ENCODE measurements around the gene TLE1.
"Not testable (repeated sequence)": the region's sequence is repeated elsewhere in the genome, so short reads cannot be mapped to it uniquely, and the experiment has no call there.

Gene TLE1

DNA sequence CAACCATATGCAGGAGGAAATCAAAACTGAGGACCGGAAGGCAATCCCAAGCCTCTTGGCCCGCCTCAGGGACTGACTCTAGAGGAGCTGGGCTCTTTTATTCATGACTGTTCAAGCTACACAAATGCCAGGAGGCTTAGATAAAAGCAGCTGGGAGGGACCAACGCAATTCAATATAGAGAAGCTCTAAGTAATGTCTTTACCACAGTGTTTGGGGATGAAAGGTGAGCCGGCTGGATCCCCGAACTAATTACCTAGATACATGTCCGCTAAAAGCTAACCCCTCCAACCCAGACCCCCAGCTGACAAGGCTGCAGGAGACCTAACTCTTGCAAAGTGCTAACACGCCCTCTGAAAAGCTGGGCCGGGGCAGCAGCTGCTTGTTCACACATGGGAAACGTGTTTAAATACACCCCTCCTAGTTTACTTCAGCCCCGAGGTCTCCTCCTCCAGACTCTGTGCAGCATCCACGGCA is 67.5 kb downstream of the TLE1 start:
- DNase-seq (ENCODE audit: low read depth): no peak

DNA sequence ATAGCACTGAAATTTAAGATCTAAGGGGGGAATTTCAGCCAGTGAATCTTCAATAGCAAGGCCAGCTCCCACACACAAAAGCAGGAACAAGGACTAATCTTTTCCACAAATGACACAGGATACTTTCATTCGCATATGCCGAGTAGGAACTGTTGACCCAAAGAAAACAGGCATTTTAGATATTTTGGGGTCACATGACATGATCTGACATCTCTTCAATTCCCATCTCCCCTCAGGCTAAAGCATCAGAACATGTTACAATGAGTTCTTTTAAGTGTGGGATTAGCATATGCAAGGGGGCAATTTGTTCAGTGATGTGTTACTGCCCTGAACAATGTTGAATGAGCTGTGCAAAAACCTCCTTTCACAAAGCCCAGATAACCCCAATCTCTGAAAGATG is 68.2 kb downstream of the TLE1 start:
- no peak for DNase-seq (ENCODE audit: low read depth)

DNA sequence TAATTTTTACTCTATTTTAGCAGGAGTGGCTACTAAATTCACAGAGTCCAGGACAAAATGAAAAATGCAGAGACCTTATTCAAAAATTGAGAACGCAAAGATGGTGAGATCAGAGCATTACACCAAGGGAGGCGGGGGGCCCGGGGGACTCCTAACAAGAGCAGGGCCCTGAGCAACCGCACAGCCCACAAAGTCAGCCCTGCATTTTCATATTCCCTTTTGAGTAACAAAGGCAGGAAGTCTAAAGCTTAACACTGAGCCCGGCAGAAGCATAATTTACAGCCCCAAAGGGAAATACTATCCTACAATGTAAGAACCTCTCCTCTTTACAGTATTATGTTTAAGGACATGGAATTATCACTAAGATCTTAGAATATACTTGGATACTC is 69.4 kb downstream of the TLE1 start:
- peak; percentile 8 for DNase-seq (ENCODE audit: low read depth)

DNA sequence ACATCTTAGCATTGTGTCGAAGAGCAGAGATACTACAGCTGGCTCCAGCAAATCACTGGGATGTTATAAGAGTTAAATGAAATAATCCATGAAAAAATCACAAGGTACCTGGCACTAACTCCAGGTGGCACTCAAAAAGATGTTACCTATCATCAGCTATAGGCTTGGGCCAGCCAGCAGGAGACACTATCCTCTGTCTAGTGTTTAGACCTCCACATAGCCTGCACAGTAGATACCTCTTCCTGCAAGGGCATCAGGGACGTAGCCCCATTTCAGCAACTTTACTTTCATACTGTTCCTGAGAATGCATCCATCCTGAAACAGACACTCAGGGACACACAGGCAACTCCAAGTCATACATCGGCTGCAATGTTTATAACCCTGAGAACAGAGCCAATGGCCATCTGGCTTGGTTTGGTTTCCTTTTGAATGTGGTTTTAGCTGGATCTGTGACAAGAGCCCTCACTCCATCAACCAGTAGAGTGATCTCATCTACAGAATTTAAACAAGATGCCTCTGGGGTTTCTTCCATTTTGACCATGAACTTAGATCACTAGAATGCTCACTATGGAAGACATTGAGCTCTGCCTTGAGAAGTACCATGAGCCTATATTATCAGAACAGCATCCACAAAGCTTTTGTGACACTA is 69.9 kb downstream of the TLE1 start:
- DNase-seq (ENCODE audit: low read depth): no peak

DNA sequence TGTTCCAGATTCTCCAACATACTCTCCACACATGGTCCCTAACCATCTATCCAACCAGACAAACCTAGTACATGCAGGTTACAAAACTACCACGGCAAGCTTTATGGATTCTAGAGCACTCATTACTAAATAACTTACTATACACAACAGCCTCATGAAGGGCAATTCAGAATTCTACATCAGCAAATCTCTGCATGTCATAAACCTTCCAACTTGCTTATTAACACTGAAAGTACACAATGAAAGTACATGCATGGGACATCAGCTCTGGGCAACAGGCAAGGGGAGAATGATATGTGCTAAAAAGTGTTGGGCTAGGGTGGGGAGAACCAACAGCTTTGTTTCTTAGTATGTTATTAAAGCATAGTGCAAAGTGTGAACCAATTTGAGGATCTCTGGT is 70.4 kb downstream of the TLE1 start:
- DNase-seq (ENCODE audit: low read depth): no peak

- DNase-seq (ENCODE audit: low read depth): no peak
Measured at GRCh38 chr9:81616141-81616540, 73.2 kb downstream of the TLE1 start.

- no peak for DNase-seq (ENCODE audit: low read depth)
Measured at GRCh38 chr9:81614335-81614734, 75.0 kb downstream of the TLE1 start.

DNA sequence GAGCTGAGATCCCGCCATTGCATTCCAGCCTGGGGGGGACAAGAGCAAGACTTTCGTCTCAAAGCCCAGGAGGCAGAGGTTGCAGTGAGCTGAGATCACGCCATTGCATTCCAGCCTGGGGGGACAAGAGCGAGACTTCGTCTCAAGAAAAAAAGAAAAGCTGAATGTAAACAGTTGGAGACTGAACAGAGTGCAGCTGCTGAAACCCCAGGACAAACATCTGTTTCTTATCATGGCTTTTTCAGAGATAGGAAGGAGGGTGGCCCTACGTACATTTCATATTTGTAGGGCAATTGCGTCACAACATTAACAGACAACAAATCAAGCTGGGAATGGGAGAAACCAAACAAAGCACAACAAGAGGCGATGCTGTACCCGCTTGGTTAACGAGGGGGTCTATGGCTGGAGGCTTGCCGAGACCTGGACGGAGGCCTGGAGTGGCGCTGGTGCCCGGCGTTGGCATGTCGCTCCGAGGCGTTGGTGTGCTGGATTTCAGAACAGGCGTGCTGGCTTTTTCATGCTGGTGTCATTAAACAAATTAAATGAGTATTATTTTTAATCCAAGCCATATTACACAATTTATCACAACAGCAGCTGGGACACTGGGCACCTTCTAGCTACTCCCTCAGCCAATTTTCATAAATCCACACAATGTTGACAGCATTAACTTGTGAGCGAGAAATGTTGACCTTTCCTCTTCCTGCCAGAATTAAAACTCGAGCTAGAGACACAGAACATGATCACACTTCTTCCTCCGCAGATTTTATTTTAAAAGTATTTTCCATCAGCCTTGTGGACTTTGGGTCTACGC is 76.1 kb downstream of the TLE1 start:
- no peak for DNase-seq (ENCODE audit: low read depth)

DNA sequence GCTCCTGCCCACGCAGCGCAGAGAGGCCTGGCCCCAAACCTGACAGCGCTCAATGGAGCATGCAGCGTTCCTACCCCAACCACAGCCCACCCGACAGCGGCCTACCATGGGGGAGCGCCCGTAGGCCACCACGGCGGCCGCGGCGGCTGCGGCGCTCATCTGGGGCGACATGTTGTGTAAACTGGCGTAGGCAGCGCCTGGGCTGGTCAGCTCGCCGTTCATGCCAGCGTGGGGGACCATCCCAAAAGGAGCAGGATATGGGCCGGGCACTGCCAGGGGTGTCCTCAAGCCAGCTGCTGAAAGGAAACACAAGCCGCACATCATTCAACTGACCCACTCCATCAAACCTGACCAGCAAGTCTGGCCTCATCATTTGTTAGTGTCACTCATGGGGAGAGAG is 77.7 kb downstream of the TLE1 start:
- DNase-seq (ENCODE audit: low read depth): no peak

GRCh38 chr9:81610740-81611107 is 78.6 kb downstream of the TLE1 start:
- DNase-seq (ENCODE audit: low read depth): no peak

- no peak for DNase-seq (ENCODE audit: low read depth)
Measured at GRCh38 chr9:81609782-81610739, 79.3 kb downstream of the TLE1 start.

GRCh38 chr9:81608289-81608657 is 81.1 kb downstream of the TLE1 start:
- DNase-seq (ENCODE audit: low read depth): no peak

DNA sequence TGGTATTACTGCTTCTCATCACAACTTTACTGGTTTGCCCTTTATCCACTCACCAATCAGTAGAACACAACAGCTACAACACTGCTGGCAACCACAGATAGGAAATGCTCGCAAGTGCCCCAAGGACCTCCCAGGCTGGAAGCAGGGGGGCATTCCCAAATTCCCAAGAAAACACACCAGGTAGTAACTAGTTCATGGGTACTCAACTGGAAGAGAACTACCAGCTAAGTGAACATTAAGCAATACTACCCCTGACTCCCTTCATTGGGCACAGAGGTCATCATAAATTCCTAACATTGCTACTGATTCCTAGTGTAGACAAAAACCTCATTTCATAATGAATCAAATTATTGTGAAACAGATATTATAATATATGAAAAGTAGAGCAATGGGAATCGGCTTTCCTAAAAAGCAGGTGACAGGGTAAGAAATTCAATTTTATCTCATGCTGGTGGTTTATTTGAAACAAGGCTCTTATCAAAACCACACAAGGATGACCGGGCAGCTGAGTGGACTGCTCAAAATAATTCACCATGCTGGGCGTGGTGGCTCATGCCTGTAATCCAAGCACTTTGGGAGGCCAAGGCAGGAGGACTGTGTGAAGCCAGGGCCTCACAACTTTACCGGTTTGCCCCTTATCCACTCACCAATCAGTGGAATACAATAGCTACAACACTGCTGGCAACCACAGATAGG is 81.6 kb downstream of the TLE1 start:
- no peak for DNase-seq (ENCODE audit: low read depth)

- DNase-seq (ENCODE audit: low read depth): not testable (repeated sequence)
Measured at GRCh38 chr9:81606261-81606660, 83.1 kb downstream of the TLE1 start.

DNA sequence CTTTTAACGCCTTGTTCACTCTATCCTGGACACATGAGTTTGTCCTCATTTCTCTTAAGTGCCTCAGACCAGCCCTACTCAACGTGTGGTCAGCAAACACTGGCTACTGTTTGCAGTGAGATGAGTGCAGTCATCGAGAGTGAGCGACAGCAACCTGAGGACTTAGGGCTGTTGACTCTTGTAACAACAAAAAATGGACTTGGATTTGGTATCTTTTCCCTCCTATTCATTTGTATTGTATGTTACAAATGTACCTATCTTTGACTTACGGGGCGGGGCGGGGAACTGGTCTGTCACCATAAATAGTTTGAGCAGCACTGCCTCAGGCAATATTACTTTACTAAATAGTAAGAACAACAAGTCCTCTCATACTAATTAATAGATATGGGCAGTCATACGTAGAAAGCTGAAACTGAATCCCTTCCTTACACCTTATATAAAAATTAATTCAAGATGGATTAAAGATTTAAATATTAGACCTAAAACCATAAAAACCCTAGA is 84.1 kb downstream of the TLE1 start:
- DNase-seq (ENCODE audit: low read depth): no peak

GRCh38 chr9:81604306-81605169 is 84.8 kb downstream of the TLE1 start:
- DNase-seq (ENCODE audit: low read depth): no peak

GRCh38 chr9:81602887-81603680 is 86.3 kb downstream of the TLE1 start:
- DNase-seq (ENCODE audit: low read depth): no peak

DNA sequence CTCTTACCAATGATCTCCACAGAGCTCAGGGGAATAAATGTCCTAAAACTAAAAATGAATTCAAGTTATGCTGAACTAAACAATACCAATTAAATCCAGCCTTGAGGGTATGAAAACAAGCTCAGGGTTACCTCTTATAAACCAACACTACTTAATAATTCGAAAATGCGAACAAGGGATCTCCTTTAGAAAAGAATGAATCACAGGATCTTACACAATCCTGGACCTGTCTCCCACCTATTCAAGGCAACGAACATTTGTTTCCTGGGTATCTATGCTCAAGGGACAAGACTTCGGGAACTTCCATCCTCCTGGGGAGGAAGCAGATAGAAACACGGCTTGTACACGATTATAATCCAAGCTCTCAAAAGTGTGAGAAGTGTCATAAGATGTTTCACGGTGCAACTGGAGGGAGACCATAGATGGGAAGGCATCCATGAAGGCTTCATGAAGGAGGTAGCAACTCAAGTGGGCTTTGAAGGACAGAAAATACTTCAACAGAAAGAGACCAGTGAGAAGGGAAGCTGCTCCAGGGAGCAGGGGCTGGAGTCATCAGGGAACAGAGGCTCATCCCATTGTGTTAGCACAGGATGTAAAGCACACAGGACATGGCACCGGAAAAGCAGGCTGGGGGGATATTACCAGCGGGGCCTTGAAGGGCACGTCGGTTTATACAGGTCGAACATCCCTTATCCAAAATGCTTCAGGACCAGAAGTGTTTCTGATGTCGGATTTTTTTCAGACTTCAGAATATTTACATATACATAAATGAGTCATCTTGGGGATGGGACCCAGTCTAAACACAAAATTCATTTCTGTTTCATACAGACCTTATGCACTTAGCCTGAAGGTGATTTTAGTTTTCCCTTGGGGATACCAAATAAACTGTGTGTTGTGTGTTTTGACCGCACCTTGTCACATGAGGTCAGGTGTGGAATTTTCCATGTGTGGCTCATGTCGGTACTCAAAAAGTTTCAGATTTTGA is 87.4 kb downstream of the TLE1 start:
- DNase-seq (ENCODE audit: low read depth): no peak

DNA sequence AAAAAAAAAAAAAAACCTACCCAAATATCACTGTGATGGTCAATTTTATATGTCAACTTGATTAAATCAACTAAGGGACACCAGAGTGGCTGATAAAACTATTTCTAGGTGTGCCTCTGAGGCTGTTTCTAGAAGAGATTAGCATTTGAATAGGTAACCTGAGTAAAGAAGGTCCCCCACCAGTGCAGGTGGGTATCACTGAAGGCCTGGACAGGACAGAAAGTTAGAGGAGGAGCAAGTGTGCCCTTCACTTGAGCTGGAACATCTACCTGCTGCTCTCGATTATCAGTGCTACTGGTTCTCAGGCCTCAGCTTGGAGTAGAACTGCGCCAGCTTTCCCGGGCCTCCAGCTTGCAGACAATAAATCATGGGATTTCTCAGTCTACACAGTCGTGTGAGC is 88.7 kb downstream of the TLE1 start:
- DNase-seq (ENCODE audit: low read depth): no peak

Measured in activated T-cell treated with anti-CD3 and anti-CD28 coated beads for 48 hours (primary cell).